Measurements from ENCODE around the gene RIOX2.
A peak's percentile ranks its signal among the peaks of the same experiment; 100 is the strongest.

RIOX2 gene

DNA sequence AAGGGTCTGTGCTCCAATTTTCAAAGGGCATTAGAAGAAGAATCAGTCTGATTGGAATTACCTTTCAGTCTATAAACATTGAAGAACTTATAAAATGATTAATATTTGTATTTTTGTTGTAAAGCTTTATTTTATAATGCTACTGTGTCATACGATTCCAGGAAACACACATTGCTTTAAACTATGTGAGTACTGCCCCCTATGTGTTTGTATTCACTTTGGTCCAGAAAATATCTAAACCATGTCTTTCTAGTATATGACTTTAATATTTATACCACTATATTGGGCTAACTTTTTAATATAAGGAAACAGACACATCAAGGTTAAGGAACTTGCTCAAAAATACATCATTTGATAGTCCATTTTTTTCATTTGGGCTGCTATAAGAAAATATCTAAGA lies 3.2 kb upstream of the RIOX2 start:
- Histone ChIP-seq H3K4me1 (ENCODE audit: low read length) (peaks cover 24% of the 10 kb centered on the region), H4K20me1 (ENCODE audit: insufficient read depth, low read length) (no peaks in the 10 kb centered on the region), H3K4me3 (ENCODE audit: low read length) (no peak overlapping the region), H3K36me3 (replicated peaks; ENCODE audit: insufficient read depth, low read length) (no peaks in the 10 kb centered on the region), H3K4me2 (ENCODE audit: low read depth, low read length) (peak overlapping the region; percentile 54; the same call in 1 of the 2 replicates), H3K9ac (ENCODE audit: low read length) (no peak overlapping the region), H3F3A (ENCODE audit: insufficient read depth, low read length) (peaks cover 22% of the 10 kb centered on the region), H3K27me3 (replicated peaks; ENCODE audit: insufficient read depth, low read length) (no peaks in the 10 kb centered on the region), H3K9me3 (replicated peaks; ENCODE audit: insufficient read depth, low read length) (no peaks in the 10 kb centered on the region), H2AFZ (ENCODE audit: low read length) (0 out of 2 replicates have a peak overlapping the region, but pooled peaks have one; percentile 46), H3K27ac (ENCODE audit: low read length) (peak overlapping the region; percentile 65; the same call in 1 of the 2 replicates), H3K79me2 (ENCODE audit: low read length) (peaks cover 14% of the 10 kb centered on the region), H3K9me2 (replicated peaks; ENCODE audit: insufficient read depth, low read length) (no peaks in the 10 kb centered on the region)
- no peak for DNase-seq
- TF ChIP-seq EZH2 (optimal IDR thresholded peaks at IDR 0.05; ENCODE audit: low read depth, low read length) (no peak), EZH2phosphoT487 (IDR thresholded peaks at IDR 0.05; ENCODE audit: low read length) (no peak)
- TF ChIP-seq, protein P1, sequence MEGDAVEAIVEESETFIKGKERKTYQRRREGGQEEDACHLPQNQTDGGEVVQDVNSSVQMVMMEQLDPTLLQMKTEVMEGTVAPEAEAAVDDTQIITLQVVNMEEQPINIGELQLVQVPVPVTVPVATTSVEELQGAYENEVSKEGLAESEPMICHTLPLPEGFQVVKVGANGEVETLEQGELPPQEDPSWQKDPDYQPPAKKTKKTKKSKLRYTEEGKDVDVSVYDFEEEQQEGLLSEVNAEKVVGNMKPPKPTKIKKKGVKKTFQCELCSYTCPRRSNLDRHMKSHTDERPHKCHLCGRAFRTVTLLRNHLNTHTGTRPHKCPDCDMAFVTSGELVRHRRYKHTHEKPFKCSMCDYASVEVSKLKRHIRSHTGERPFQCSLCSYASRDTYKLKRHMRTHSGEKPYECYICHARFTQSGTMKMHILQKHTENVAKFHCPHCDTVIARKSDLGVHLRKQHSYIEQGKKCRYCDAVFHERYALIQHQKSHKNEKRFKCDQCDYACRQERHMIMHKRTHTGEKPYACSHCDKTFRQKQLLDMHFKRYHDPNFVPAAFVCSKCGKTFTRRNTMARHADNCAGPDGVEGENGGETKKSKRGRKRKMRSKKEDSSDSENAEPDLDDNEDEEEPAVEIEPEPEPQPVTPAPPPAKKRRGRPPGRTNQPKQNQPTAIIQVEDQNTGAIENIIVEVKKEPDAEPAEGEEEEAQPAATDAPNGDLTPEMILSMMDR (IDR thresholded peaks at IDR 0.05; ENCODE audit: low read length) = no peak

DNA sequence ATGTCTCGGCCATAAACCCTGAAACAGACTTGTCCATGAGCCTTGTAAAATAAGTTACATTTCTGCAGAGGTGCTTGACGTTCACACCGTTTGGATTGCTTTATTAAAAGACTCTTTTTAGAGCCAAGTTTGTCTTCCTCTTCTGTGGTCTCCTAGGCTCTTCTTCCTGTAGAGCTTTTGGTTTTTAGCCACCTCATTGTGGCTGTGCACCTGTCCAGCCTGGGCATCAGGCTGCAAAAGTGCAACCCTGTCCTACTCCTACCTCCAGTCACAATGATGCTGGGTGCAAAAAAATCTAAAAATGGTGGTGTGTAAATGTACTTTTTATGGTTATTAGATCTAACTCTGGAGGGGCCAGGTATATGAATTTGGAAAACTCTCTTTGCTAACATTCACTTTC lies 2.8 kb upstream of the RIOX2 start:
- H3K27me3 ChIP-seq (replicated peaks; ENCODE audit: insufficient read depth, low read length) = no peaks in the 10 kb centered on the region
- H3K9me3 ChIP-seq (replicated peaks; ENCODE audit: insufficient read depth, low read length) = no peaks in the 10 kb centered on the region
- H3F3A ChIP-seq (ENCODE audit: insufficient read depth, low read length) = peaks cover 22% of the 10 kb centered on the region
- peak overlapping the region; percentile 46 for H2AFZ ChIP-seq (ENCODE audit: low read length)
- H3K79me2 ChIP-seq (ENCODE audit: low read length) = peaks cover 19% of the 10 kb centered on the region
- H3K9ac ChIP-seq (ENCODE audit: low read length) = no peak overlapping the region
- H3K9me2 ChIP-seq (replicated peaks; ENCODE audit: insufficient read depth, low read length) = no peaks in the 10 kb centered on the region
- H3K4me3 ChIP-seq (ENCODE audit: low read length) = no peak overlapping the region
- H3K4me2 ChIP-seq (ENCODE audit: low read depth, low read length) = peak overlapping the region; percentile 54
- H4K20me1 ChIP-seq (ENCODE audit: insufficient read depth, low read length) = no peaks in the 10 kb centered on the region
- peak; percentile 80 for DNase-seq
- H3K27ac ChIP-seq (ENCODE audit: low read length) = peak overlapping the region; percentile 65; the same call in 1 of the 2 replicates
- TF ChIP-seq EZH2phosphoT487 (IDR thresholded peaks at IDR 0.05; ENCODE audit: low read length) = no peak
- TF ChIP-seq, protein P1 (IDR thresholded peaks at IDR 0.05; ENCODE audit: low read length) = no peak
- TF ChIP-seq EZH2 (optimal IDR thresholded peaks at IDR 0.05; ENCODE audit: low read depth, low read length) = no peak
- H3K36me3 ChIP-seq (replicated peaks; ENCODE audit: insufficient read depth, low read length) = no peaks in the 10 kb centered on the region
- H3K4me1 ChIP-seq (ENCODE audit: low read length) = peaks cover 28% of the 10 kb centered on the region

DNA sequence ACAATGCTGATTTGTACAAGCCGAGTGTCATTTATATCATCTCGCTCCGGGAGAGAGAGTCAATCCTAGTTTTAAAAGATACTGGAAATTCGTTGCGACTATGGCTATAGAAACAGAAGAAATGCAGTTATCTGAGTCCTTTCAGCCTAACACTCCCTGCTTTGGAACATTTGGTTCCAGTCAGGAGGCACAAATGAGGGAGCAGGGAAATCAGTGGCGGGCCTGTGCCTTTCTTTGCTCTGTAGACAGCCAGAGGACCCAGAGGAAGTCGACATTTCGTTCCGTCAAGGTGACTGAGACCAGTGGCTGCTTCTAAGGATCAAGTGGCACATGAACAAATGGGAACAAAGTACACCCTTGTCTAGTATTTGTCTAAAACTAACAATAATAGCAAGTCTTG lies 745 bp upstream of the RIOX2 start:
- H3K4me1 ChIP-seq (ENCODE audit: low read length) = peaks cover 43% of the 10 kb centered on the region
- H3F3A ChIP-seq (ENCODE audit: insufficient read depth, low read length) = peaks cover 22% of the 10 kb centered on the region
- H3K79me2 ChIP-seq (ENCODE audit: low read length) = peaks cover 39% of the 10 kb centered on the region
- TF ChIP-seq EZH2 (optimal IDR thresholded peaks at IDR 0.05; ENCODE audit: low read depth, low read length) (no peak), EZH2phosphoT487 (IDR thresholded peaks at IDR 0.05; ENCODE audit: low read length) (no peak)
- TF ChIP-seq, protein P1 (IDR thresholded peaks at IDR 0.05; ENCODE audit: low read length) = no peak
- H3K4me3 ChIP-seq (ENCODE audit: low read length) = 0 out of 2 replicates have a peak overlapping the region, but pooled peaks have one; percentile 12
- H3K9ac ChIP-seq (ENCODE audit: low read length) = no peak overlapping the region
- no peak overlapping the region for H3K27ac ChIP-seq (ENCODE audit: low read length)
- no peaks in the 10 kb centered on the region for H3K36me3 ChIP-seq (replicated peaks; ENCODE audit: insufficient read depth, low read length)
- no peaks in the 10 kb centered on the region for H4K20me1 ChIP-seq (ENCODE audit: insufficient read depth, low read length)
- H3K27me3 ChIP-seq (replicated peaks; ENCODE audit: insufficient read depth, low read length) = no peaks in the 10 kb centered on the region
- no peaks in the 10 kb centered on the region for H3K9me2 ChIP-seq (replicated peaks; ENCODE audit: insufficient read depth, low read length)
- no peaks in the 10 kb centered on the region for H3K9me3 ChIP-seq (replicated peaks; ENCODE audit: insufficient read depth, low read length)
- H3K4me2 ChIP-seq (ENCODE audit: low read depth, low read length) = peak overlapping the region; percentile 38; the same call in 1 of the 2 replicates
- H2AFZ ChIP-seq (ENCODE audit: low read length) = 0 out of 2 replicates have a peak overlapping the region, but pooled peaks have one; percentile 25
- DNase-seq = no peak
